Midbrain (tissue), 1 donor: ENCODE results near the gene PCARE.
"Not testable (repeated sequence)": the region's sequence is repeated elsewhere in the genome, so short reads cannot be mapped to it uniquely, and the experiment has no call there.

Experiments used
- DNase-seq: peaks from one replicate; lab custom pipeline; 2025; lab: John Stamatoyannopoulos, UW

Gene PCARE

DNA sequence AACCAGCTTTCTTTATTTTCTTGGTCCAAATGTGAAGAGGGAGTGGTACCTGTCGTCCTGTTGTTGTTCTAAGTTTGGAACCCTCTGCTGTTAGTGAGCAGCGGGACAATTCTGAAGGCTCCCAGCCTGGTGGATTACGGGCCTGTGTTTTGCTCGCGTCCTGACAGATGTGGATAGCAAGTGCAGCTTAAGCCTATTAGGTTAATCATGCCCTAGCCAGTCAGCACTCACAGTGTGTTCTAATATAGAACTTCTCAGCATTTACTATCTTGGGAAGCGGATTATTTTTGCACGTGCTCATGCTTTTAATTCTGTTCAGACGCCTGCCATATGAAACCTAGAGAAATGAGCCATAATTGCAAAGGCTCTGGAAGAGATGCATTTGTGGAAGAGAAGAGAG, at the start of gene PCARE:
TSS of gene PCARE (minus strand) at position 113 of the 400 bp plus-strand sequence. CDS start 262 bp downstream, outside the sequence.
- DNase-seq, result peak; percentile 10

GRCh38 chr2:29123617-29124349, 49.5 kb upstream of the PCARE start:
- no peak for DNase-seq

DNA sequence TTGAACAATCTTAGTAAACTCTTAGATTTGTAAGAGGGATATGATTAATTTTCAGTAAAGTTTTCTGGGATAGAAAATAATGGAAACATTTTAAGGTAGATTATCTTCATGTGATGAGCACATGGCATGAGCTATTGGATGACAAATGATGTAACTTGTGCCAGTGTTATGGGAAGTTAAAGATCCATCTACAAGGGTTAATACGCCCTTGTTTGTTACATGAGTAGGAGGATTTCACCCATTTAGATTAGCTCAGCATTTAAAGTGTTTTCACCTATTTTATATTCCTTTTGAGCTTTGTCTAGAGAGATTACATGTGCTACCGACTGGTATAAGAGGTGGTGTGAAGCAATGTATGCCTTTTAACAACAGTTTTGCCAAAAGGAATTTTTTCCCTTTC, 46.5 kb upstream of the PCARE start:
- DNase-seq, result no peak

GRCh38 chr2:29119211-29119610, 44.9 kb upstream of the PCARE start:
- DNase-seq, result no peak

DNA sequence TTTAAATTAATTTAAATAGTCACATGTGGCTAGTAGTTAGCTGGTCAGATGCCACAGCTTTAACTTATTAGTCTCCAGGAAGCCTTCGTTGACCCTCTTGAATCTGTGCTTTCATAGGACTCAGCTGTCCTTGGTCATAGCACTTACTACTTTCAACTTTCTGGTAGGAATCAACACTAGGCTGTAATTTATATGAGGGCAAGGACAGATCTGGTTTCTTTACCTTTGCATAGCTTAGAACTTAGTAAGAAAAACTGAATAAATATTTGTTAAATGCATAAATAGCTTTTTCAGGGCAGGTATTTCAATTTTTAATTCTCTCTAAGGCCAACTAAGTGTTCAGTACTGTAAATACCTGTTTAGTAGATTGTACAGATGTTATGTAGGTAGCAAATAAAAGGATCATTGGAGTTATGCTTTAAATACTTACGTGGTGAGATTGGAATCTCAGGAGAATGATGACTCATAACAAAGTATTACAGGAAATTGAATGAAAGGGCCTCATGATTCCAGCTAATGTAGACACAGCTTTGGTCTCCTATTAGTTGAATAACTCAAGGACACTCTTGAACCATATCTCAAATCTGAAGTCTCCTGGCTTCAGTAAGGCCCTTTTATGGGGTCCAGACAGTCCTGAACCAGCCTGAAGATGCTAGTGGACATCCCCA, 43.4 kb upstream of the PCARE start:
- no peak for DNase-seq

- peak; percentile 78 for DNase-seq
Observed at GRCh38 chr2:29115797-29116781, 41.8 kb upstream of the PCARE start.

DNA sequence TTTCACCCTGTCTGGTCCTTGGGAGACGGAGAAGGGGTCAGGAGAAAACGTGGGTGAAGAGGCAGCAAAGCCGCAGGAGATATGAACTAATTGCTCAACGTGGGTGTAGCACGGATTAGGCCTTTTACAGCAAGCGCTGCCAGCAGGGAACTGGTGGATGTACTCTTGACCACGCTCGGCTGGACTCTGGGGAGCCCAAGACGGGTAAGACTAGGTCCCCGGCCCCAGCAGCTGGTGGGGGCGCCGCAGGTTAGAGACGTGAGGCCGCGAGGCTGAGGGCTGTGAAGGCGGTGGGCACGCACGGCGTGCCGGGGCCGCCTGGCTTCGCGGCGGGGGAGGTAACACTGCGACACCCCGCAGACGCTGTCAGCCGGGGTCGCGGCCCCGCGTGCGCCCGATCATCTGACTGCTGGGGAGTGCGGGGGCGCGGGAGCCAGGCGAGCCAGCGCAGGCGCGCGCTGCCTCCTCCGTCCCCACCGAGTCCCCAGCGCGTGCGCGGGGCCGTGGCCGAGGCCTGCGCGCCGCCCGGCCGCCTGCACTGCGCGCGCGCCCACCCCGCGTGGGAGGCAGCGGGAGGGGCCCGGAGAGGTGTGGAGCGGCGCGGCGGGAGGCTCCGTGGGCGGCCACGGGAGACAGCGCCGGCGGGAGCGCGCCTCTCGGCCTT, 40.8 kb upstream of the PCARE start, which contains the start of gene CLIP4:
TSS of gene CLIP4 (plus strand) at position 470 of the 664 bp plus-strand sequence. CDS start 5,974 bp downstream, outside the sequence.
- DNase-seq, result peak; percentile 74

GRCh38 chr2:29114586-29114945, 40.2 kb upstream of the PCARE start:
- no peak for DNase-seq

DNA sequence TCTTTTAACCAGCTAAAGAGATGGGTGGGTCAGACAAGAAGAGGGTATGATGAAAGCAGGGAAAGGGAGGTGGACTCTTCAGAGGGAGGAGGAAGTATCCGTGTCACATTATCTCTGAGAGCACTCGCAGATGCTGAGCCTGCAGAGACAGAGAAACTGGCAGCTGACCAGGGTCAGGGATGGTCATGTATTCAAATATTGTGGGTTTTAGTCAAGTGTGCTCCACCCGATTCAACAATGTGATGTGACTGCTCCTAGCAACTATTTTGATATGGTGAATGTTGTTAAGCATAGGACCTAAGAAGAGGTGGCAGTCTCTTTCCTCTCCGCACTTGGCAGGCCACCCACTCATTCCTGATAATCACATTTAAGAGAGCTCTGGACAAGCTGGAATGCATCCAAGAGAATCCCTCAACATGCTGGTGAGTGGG, 39.6 kb upstream of the PCARE start:
- DNase-seq, result no peak

- no peak for DNase-seq
Observed at GRCh38 chr2:29113027-29113686, 38.8 kb upstream of the PCARE start.

DNA sequence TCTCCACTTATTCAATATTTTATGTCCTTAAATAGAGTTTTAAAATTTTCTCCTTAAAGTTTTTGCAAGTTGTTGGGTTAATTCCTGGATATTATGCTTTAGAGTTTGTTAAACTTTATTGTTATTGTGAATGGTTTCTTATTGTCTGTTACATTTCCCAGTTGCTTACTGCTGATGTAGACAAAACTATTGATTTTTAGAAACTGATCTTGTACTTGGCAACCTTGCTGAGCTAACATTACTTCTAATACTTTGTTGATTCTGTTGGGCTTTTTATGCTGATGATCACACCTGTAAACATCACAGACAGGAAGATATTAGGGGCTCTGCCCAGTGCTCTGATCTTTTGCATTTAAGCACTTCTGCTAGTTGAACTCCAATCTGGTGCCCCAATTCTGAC, 38.1 kb upstream of the PCARE start:
- no peak for DNase-seq

DNA sequence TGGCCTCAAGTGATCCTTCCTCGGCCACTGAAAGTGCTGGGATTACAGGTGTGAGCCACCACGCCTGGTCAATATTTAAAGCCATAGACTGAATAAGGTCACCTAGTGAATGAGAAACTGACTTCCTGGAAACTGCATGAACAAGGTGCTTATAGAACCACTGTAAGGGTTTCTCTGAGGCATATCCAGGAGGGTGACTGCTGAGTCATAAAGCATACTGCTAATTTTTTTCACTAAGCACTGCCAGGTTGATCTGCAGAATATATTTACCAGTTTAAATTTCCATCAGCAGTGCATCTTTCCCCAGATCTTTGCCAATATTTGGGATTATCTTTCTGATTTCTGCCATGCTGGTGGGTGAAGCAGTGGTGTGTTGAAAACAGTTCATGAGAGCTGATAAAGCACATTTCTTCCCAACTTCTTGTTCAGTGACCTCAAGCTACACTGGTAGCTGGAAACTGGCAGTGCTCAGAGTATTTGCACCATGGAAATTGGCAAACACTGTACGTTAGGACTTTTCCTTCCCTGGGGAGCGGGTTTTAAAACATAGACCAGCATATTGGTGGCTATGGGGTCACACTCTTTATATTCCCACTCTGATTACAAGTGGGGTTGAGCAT, 36.7 kb upstream of the PCARE start:
- no peak for DNase-seq

DNA sequence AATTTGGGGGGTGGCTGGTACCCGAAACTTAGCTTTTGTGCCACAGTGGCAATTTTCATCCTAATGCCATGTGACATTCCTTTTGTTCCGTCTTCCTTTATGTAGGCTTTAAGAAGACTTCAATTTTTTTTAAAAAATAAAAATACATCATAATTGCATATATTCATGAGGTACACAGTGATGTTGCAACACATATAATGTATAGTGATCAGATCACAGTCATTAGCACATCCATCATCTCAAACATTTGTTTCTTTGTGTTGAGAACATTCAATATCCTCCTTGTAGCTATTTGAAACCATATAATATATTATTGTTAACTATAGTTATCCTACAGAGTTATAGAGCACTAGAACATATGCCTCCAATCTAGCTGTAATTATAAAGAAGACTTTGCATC, 34.9 kb upstream of the PCARE start:
- DNase-seq, result no peak

- DNase-seq, result peak; percentile 34
Observed at GRCh38 chr2:29108225-29108624, 33.9 kb upstream of the PCARE start.

GRCh38 chr2:29107547-29107946, 33.2 kb upstream of the PCARE start:
- DNase-seq, result not testable (repeated sequence)

- DNase-seq, result no peak
Observed at GRCh38 chr2:29106980-29107388, 32.7 kb upstream of the PCARE start.

DNA sequence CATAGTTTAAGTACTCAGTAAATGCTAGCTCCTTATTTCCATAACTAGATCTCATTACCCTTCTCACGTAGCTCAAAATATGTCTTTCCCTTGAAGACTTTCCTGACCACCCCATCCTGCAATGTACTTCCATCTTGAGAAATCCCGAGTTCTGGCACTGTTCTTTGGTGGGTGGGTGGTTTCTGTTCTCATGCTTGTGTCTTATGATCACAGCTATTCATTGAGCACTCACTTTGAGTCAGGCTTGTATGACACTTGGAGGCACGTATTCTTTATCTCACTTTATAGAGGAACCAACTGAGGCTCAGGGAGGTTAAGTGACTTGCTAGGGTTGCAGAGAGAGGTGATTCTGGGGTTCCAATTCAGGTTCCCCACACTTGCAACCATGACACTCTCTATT, 31.9 kb upstream of the PCARE start:
- no peak for DNase-seq

- DNase-seq, result no peak
Observed at GRCh38 chr2:29105375-29105774, 31.1 kb upstream of the PCARE start.

DNA sequence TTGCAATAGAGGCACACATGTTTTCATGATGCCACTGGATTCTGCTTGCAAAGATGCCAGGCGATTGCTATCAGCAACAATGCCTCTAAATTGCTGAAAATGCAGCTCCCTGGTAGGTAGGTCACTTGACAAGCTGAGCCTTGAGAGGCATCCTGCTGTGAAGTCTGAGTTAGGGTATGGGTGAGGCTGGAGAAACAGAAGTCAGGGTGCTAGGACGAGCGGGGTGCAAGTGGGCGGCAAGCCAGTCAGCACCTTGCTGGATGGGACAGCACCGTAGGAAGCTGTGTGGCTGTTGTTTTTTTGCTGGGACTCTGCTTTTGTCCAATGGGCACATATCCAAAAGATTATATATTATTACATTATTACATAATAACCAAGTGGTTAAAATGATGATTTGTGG, 30.4 kb upstream of the PCARE start:
- DNase-seq, result no peak

DNA sequence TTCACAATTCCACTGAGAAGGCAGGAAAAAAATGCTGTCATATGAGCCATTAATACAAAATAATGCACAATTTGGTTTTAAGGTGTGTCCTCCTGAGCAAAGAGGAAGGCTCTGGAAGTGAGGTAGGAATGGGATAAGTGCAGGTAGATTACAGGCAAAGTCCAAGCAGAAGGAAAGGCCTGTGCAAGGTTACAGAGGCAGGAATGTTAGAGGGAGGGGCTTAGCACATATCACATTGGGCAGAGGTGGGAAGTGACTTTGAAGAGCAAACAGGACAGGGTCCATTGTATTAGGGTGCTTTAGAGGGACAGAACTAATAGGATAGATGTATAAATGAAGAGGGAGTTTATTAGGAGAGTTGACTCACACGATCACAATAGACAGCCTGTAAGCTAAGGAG, 26.2 kb upstream of the PCARE start:
- DNase-seq, result no peak

- no peak for DNase-seq
Observed at GRCh38 chr2:29097569-29097968, 23.2 kb upstream of the PCARE start.
